A549 treated with GW870086 at 1 μM for 4 hours (cell line): ENCODE measurements around the gene CNTN4. TPM values are rescaled to one million over a fixed set of nuclear protein-coding genes. Genes with fewer than 3 reads are reported as not detected.

Source experiments
- total RNA-seq: library from RNA; stranded (reverse); fragments of 200-300 nt; extraction: Qiagen RNA extraction; gene quantifications from 5 replicates; pipeline ENCODE4 v1.2.3, GENCODE V29; 2022; ENCODE audit warnings: low read depth

Gene CNTN4
- not detected in 5 replicates for total RNA-seq

GRCh38 chr3:2098398-2099027 lies at the start of gene CNTN4:
TSS of gene CNTN4 (plus strand) at chr3:2098866.

